Common myeloid progenitor, CD34-positive (primary cell): Measurements from ENCODE around the gene JPT2.
A peak's percentile ranks its signal among the peaks of the same experiment; 100 is the strongest.

Experiments used
- CTCF ChIA-PET: fragments of 350-600 bp; sonication (Branson Sonifier 250); formaldehyde crosslinking; loops from one replicate; lab custom pipeline; 2021; ENCODE audit warnings: antibody characterized with exemption; lab: Charles Lee
- POLR2A ChIA-PET: fragments of 350-600 bp; sonication (Branson Sonifier 250); formaldehyde crosslinking; loops from one replicate; lab custom pipeline; 2021; ENCODE audit warnings: antibody characterized with exemption; lab: Charles Lee
- DNase-seq, 3 donors: peaks; one replicate each; pipeline versions ENCODE4 v3.0.0 to v3.0.0-alpha.2; 2013
- H3K27ac ChIP-seq, 2 experiments: 1 replicate in 1 of 2; 2 replicates in 1 of 2; pipeline ENCODE4 v1.7.0; 2013; ENCODE audit warnings: inconsistent platforms in 2 of 2, low read length in 2 of 2, mild to moderate bottlenecking in 2 of 2, low read depth in 1 of 2, moderate library complexity in 1 of 2; ENCODE audit not compliant: severe bottlenecking in 2 of 2, insufficient read depth in 1 of 2, poor library complexity in 1 of 2
- H3K27me3 ChIP-seq, 5 experiments: replicated peaks in 2 of 5; 1 replicate in 3 of 5; 2 replicates in 2 of 5; pipeline versions ENCODE4 v1.6.1 to v1.7.0; 2013; ENCODE audit warnings: low read length in 4 of 5, mild to moderate bottlenecking in 2 of 5, moderate library complexity in 2 of 5, inconsistent platforms in 1 of 5; ENCODE audit not compliant: insufficient read depth in 5 of 5, control insufficient read depth in 4 of 5
- H3K36me3 ChIP-seq, 4 experiments: 1 replicate in 2 of 4; 2 replicates in 2 of 4; pipeline versions ENCODE4 v1.6.1 to v1.7.0; 2013; ENCODE audit warnings: low read length in 3 of 4, control low read depth in 1 of 4, mild to moderate bottlenecking in 1 of 4; ENCODE audit not compliant: control insufficient read depth in 4 of 4, insufficient read depth in 4 of 4
- H3K4me1 ChIP-seq, 4 experiments: 1 replicate in 3 of 4; 2 replicates in 1 of 4; pipeline versions ENCODE4 v1.6.1 to v1.7.1; 2013; ENCODE audit warnings: low read length in 3 of 4, mild to moderate bottlenecking in 3 of 4, control low read depth in 1 of 4, inconsistent platforms in 1 of 4, moderate library complexity in 1 of 4; ENCODE audit not compliant: control insufficient read depth in 4 of 4, insufficient read depth in 4 of 4; ENCODE audit errors: control extremely low read depth in 1 of 4
- H3K4me3 ChIP-seq, 7 experiments: 1 replicate in 4 of 7; 2 replicates in 3 of 7; pipeline versions ENCODE4 v1.5.1 to v1.7.0; 2013; ENCODE audit warnings: mild to moderate bottlenecking in 7 of 7, low read length in 6 of 7, moderate library complexity in 6 of 7, inconsistent platforms in 2 of 7, low read depth in 2 of 7, control low read depth in 1 of 7; ENCODE audit not compliant: insufficient read depth in 4 of 7, control insufficient read depth in 1 of 7; ENCODE audit errors: extremely low read depth in 1 of 7
- H3K9me3 ChIP-seq, 5 experiments: 1 replicate in 4 of 5; 2 replicates in 1 of 5; pipeline versions ENCODE4 v1.6.1 to v1.7.1; 2013; ENCODE audit warnings: low read length in 4 of 5, mild to moderate bottlenecking in 2 of 5, inconsistent platforms in 1 of 5, low read depth in 1 of 5, moderate library complexity in 1 of 5; ENCODE audit not compliant: control insufficient read depth in 4 of 5, insufficient read depth in 2 of 5; ENCODE audit errors: control extremely low read depth in 1 of 5
- WGBS: methylation state at CpG from one replicate; pipeline ENCODE4 v1.1.5; 2013; ENCODE audit not compliant: insufficient coverage; 5-methylcytosine and 5-hydroxymethylcytosine counted together

JPT2 gene

DNA sequence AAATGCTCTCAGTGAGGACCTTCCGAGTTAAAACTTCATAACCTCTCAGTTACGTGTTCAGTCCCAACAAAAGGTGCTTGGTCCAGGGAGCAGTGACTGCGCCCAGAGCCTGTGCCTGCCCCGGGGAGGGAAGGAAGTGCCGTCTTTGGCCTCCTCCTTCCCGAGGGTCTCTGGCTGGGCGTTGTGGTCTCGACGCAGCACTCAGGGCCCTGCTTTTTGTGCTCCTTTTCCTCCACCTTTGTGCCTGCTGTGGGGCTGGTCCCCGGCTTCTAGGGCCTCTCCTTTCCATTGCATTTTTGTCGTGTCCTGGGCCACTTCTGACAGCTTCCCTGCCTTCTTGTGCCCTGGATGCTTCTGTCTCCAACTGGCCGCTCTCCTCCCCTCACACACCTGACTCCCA, 36.8 kb upstream of the JPT2 start:
- CTCF ChIA-PET, result interaction anchor here (0.6 to 1.4 kb wide), 4 partner anchors 62 to 142 kb away, joined by 3 to 4 read pairs (median 3); partner anchors contain the start of gene MAPK8IP3

GRCh38 chr16:1642148-1642547, 35.9 kb upstream of the JPT2 start:
- peaks cover 3 to 88% (median 65%) of the 10 kb centered on the region in 4 experiments for H3K36me3 ChIP-seq
- no peaks in the 10 kb centered on the region for H3K27me3 ChIP-seq
- no peak overlapping the region for H3K27ac ChIP-seq
- H3K9me3 ChIP-seq, result no peaks in the 10 kb centered on the region
- ChIA-PET POLR2A (no interaction called here), CTCF (interaction anchor here (0.6 kb wide), 1 partner anchor 266 kb away, joined by 3 read pairs; no protein-coding TSS in a partner anchor)
- H3K4me1 ChIP-seq, result peaks cover 10 to 36% (median 25%) of the 10 kb centered on the region in 4 experiments
- H3K4me3 ChIP-seq, result no peak overlapping the region
- WGBS, result 93% methylated on average over 5 of the region's 5 CpGs
- no peak for DNase-seq

More for the DNA sequence above, 36.8 kb upstream of the JPT2 start:
- H3K27me3 ChIP-seq, result no peaks in the 10 kb centered on the region
- no peak for DNase-seq
- peaks cover 3 to 87% (median 68%) of the 10 kb centered on the region in 4 experiments for H3K36me3 ChIP-seq
- no peak overlapping the region for H3K4me3 ChIP-seq
- no peak overlapping the region for H3K27ac ChIP-seq
- H3K9me3 ChIP-seq, result no peaks in the 10 kb centered on the region
- POLR2A ChIA-PET, result no interaction called here
- 94% methylated on average over 12 of the region's 12 CpGs for WGBS
- H3K4me1 ChIP-seq, result peaks cover 2 to 29% (median 16%) of the 10 kb centered on the region in 4 experiments

DNA sequence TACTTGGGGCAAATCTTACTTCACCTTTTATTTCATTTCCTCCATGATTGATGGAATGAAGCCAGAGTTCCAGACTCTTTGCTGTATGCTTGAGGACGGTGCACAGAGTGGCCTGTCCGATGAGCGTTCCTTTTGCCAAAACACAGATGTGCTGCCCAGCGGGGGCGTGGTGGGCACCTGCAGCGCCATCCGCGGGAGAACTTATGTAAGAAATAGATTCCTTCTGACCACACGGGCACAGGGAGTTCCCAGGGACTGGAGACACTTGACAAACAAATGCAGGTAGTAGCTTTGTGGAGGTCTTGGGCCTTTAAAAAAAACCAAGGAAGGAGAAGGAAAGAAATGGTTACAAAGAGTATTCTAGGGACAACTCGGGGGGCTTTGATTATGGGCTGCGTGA, 35.3 kb upstream of the JPT2 start:
- 96% methylated on average over 11 of the region's 11 CpGs for WGBS
- peaks cover 10 to 42% (median 30%) of the 10 kb centered on the region in 4 experiments for H3K4me1 ChIP-seq
- no peak overlapping the region for H3K27ac ChIP-seq
- CTCF ChIA-PET, result interaction anchor here (0.6 kb wide), 1 partner anchor 266 kb away, joined by 3 read pairs; no protein-coding TSS in a partner anchor
- no peak overlapping the region for H3K4me3 ChIP-seq
- H3K36me3 ChIP-seq, result peaks cover 3 to 82% (median 60%) of the 10 kb centered on the region in 4 experiments
- no peak for DNase-seq
- POLR2A ChIA-PET, result interaction anchor here (0.6 kb wide), 1 partner anchor 21 kb away, joined by 3 read pairs; no protein-coding TSS in a partner anchor
- H3K27me3 ChIP-seq, result no peaks in the 10 kb centered on the region
- no peaks in the 10 kb centered on the region for H3K9me3 ChIP-seq

- Histone ChIP-seq H3K27me3 (no peaks in the 10 kb centered on the region), H3K4me1 (peaks cover 10 to 48% (median 36%) of the 10 kb centered on the region in 4 experiments), H3K4me3 (no peak overlapping the region), H3K27ac (no peak overlapping the region), H3K9me3 (no peaks in the 10 kb centered on the region), H3K36me3 (peaks cover 3 to 74% (median 53%) of the 10 kb centered on the region in 4 experiments)
- WGBS, result 99% methylated on average over 11 of the region's 12 CpGs
- POLR2A ChIA-PET, result interaction anchor here (0.6 kb wide), 1 partner anchor 22 kb away, joined by 3 read pairs; no protein-coding TSS in a partner anchor
- DNase-seq, result no peak
- CTCF ChIA-PET, result interaction anchor here (1.3 to 1.7 kb wide), 2 partner anchors 11 to 25 kb away, joined by 4 read pairs; no protein-coding TSS in a partner anchor
Measured at GRCh38 chr16:1643521-1643920, 34.6 kb upstream of the JPT2 start.

DNA sequence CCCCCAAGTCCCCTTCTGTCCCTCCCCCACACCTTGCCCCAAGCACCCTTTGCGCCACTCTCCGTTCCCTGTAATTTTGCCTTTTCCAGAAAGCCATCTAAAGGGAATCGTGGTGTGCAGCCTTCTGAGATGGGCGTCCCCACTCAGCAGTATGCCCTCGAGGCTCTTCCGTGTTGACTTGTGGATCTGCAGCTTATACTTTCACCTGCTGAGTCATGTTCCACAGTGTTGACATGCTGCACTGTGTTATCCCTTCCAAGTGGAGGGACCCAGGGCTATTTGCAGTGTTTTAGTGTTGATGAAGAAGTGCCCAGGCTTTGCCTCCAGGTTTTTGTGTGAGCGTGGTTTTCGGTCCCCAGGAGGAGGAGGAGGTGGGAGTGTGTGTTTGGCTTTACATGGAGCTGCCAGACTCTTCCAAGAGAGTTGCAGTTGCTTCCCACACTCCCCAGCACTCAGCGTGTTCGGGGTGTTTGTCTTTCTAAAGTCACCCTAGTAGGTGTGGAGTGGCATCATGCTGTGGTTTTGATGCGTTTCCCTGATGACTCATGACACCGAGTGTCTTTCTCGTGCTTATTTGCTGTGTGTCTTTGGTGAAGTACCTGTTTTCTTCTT, 32.1 kb upstream of the JPT2 start:
- Histone ChIP-seq H3K4me1 (peaks cover 10 to 49% (median 39%) of the 10 kb centered on the region in 4 experiments), H3K27me3 (no peaks in the 10 kb centered on the region), H3K4me3 (peak overlapping the region in 2 of 7 experiments; percentile 35 to 40), H3K36me3 (peaks cover 5 to 59% (median 32%) of the 10 kb centered on the region in 4 experiments), H3K9me3 (no peaks in the 10 kb centered on the region), H3K27ac (peak overlapping the region; percentile 70 to 83)
- DNase-seq, result peak; percentile 54 to 89 (median 83)
- POLR2A ChIA-PET, result no interaction called here
- CTCF ChIA-PET, result interaction anchor here (0.6 to 1.5 kb wide), 2 partner anchors 9 to 133 kb away, joined by 3 read pairs; no protein-coding TSS in a partner anchor
- WGBS, result 39% methylated on average over 8 of the region's 13 CpGs

DNA sequence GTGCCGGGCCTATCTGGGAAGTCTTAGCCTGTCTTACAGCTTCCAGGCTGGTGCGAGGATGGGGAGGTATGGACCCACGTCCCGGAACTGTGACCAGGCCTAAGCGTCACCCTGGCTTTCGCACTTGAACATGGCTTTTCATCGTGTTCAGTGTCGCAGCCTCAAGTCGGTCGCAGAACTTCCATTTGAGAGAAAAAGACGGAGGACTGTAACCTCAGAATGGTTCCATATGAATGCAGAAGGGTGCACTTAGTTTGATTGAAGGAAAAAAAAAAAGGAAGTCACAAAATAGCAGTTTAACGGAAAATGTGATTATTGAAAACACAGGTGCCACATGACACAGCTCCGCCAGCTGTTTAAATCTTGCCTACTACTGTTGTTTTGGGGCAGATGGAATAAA, 30.2 kb upstream of the JPT2 start:
- Histone ChIP-seq H3K27ac (peak overlapping the region; percentile 70 to 83), H3K4me1 (peaks cover 10 to 49% (median 39%) of the 10 kb centered on the region in 4 experiments), H3K9me3 (no peaks in the 10 kb centered on the region), H3K27me3 (no peaks in the 10 kb centered on the region), H3K36me3 (peaks cover 12 to 56% (median 33%) of the 10 kb centered on the region in 4 experiments), H3K4me3 (peak overlapping the region in 1 of 7 experiments; percentile 3)
- POLR2A ChIA-PET, result no interaction called here
- 20% methylated on average over 13 of the region's 13 CpGs for WGBS
- DNase-seq, result peak; percentile 44 to 90 (median 81)
- CTCF ChIA-PET, result interaction anchor here (0.9 to 1.6 kb wide), 2 partner anchors 31 to 52 kb away, joined by 3 read pairs; no protein-coding TSS in a partner anchor

DNA sequence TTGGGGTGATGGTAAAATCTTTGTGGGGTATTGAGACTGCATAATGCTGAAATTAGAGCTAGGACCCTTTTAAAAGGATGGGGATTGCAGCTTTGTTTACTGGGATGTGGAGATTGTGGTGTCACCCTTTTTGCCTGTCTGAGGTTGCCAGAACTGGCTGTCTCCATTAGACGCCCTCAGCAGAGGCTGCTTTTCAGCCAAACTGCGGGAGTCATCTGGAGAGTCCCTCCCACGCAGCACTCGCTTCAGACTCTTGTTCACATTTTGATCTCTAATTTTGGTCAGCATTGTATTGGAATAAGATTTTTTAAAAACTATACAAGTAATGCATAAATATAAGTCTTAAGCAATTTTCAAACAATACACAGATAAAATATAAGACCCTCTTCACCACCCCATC, 27.9 kb upstream of the JPT2 start:
- Histone ChIP-seq H3K9me3 (no peaks in the 10 kb centered on the region), H3K27me3 (no peaks in the 10 kb centered on the region), H3K4me1 (peaks cover 10 to 45% (median 38%) of the 10 kb centered on the region in 4 experiments), H3K4me3 (no peak overlapping the region), H3K27ac (no peak overlapping the region), H3K36me3 (peaks cover 10 to 57% (median 28%) of the 10 kb centered on the region in 4 experiments)
- WGBS, result 100% methylated on average over 1 of the region's 4 CpGs
- no peak for DNase-seq
- CTCF ChIA-PET, result interaction anchor here (1.4 kb wide), 1 partner anchor 17 kb away, joined by 4 read pairs; no protein-coding TSS in a partner anchor
- POLR2A ChIA-PET, result no interaction called here
